Loucy (cell line): ENCODE measurements around the gene TNNI3K.

Experiments used
- H2AFZ ChIP-seq: fragments of 200-600 bp; sonication (generic); 2 replicates; pipeline ENCODE4 v1.6.0; 2016; ENCODE audit warnings: antibody characterized with exemption, mild to moderate bottlenecking, low read length, moderate library complexity
- H3F3A ChIP-seq: fragments of 200-600 bp; 2 replicates; pipeline ENCODE4 v1.6.0; 2016; ENCODE audit warnings: antibody characterized with exemption, low read depth, mild to moderate bottlenecking
- H3K27me3 ChIP-seq: fragments of 200-600 bp; sonication (generic); 2 replicates; pipeline ENCODE4 v1.6.1; 2014; ENCODE audit warnings: low read length, mild to moderate bottlenecking; ENCODE audit not compliant: insufficient read depth, poor library complexity, severe bottlenecking
- H3K36me3 ChIP-seq: fragments of 200-600 bp; sonication (generic); 2 replicates; pipeline ENCODE4 v1.6.1; 2016; ENCODE audit warnings: low read length; ENCODE audit not compliant: insufficient read depth
- H3K4me1 ChIP-seq: fragments of 200-600 bp; sonication (generic); 2 replicates; pipeline ENCODE4 v1.5.1; 2014; ENCODE audit warnings: low read length, mild to moderate bottlenecking; ENCODE audit not compliant: insufficient read depth, poor library complexity, severe bottlenecking
- H3K4me2 ChIP-seq: fragments of 200-600 bp; sonication (generic); 2 replicates; pipeline ENCODE4 v1.6.0; 2014; ENCODE audit warnings: antibody characterized with exemption, low read length, low read depth, mild to moderate bottlenecking; ENCODE audit not compliant: poor library complexity, severe bottlenecking
- H3K4me3 ChIP-seq: fragments of 200-600 bp; sonication (generic); 2 replicates; pipeline ENCODE4 v1.5.1; 2014; ENCODE audit warnings: low read length, mild to moderate bottlenecking, mixed read lengths; ENCODE audit not compliant: poor library complexity, severe bottlenecking
- H3K79me2 ChIP-seq: fragments of 200-600 bp; sonication (generic); 2 replicates; pipeline ENCODE4 v1.6.1; 2014; ENCODE audit warnings: low read length; ENCODE audit not compliant: insufficient read depth
- H3K9ac ChIP-seq: fragments of 200-600 bp; sonication (generic); 2 replicates; pipeline ENCODE4 v1.6.0; 2014; ENCODE audit warnings: mild to moderate bottlenecking, low read depth, low read length, moderate library complexity; ENCODE audit not compliant: poor library complexity, severe bottlenecking
- H3K9me2 ChIP-seq: fragments of 200-600 bp; sonication (generic); replicated peaks from 2 replicates; pipeline ENCODE4 v1.6.1; 2016; ENCODE audit warnings: low read depth, low read length, mixed read lengths
- H3K9me3 ChIP-seq: fragments of 200-600 bp; sonication (generic); 2 replicates; pipeline ENCODE4 v1.6.1; 2014; ENCODE audit warnings: mild to moderate bottlenecking, antibody characterized with exemption, low read length, low read depth; ENCODE audit not compliant: insufficient read depth
- H4K20me1 ChIP-seq: fragments of 200-600 bp; sonication (generic); 2 replicates; pipeline ENCODE4 v1.6.0; 2014; ENCODE audit warnings: antibody characterized with exemption, low read length, mild to moderate bottlenecking; ENCODE audit not compliant: insufficient read depth, poor library complexity, severe bottlenecking
- EZH2phosphoT487 ChIP-seq: fragments of 200-600 bp; IDR thresholded peaks from 2 replicates; pipeline ENCODE4 v1.6.1; 2018; ENCODE audit warnings: antibody characterized with exemption, mild to moderate bottlenecking, moderate library complexity, borderline replicate concordance
- TF ChIP-seq, protein P1 (sequence below): fragments of 200-600 bp; sonication (generic); conservative IDR thresholded peaks from 2 replicates; pipeline ENCODE4 v1.5.1; 2014; ENCODE audit warnings: mild to moderate bottlenecking, antibody characterized with exemption, low read length

Gene TNNI3K

DNA sequence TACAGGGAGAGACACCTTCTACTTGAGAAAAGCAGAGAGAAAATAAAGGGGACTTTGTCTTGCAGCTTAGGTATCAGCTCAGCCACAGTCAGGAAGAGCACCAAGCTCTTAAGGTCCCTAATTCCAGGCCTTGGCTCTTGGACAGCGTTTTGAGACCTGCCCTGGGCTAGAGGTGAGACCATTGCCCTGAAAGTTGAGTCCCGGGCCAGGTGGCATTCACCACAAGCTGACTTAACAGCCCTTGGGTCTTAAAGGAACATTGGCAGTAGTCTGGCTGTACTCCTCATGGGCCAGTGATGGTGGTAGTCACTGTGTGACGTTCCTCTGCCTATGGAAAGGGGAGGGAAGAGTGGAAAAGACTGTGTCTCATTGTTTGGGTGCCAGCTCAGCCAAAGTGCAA, 11.7 kb upstream of the TNNI3K start:
- Histone ChIP-seq H3K9ac (no peak overlapping the region), H3K27me3 (no peaks in the 10 kb centered on the region), H3K36me3 (no peaks in the 10 kb centered on the region), H3K4me1 (no peaks in the 10 kb centered on the region), H4K20me1 (no peaks in the 10 kb centered on the region), H3K9me3 (no peaks in the 10 kb centered on the region), H3K79me2 (no peaks in the 10 kb centered on the region), H3K4me2 (no peak overlapping the region), H3K9me2 (no peaks in the 10 kb centered on the region), H2AFZ (no peak overlapping the region), H3K4me3 (no peak overlapping the region), H3F3A (no peaks in the 10 kb centered on the region)
- TF ChIP-seq, protein P1, sequence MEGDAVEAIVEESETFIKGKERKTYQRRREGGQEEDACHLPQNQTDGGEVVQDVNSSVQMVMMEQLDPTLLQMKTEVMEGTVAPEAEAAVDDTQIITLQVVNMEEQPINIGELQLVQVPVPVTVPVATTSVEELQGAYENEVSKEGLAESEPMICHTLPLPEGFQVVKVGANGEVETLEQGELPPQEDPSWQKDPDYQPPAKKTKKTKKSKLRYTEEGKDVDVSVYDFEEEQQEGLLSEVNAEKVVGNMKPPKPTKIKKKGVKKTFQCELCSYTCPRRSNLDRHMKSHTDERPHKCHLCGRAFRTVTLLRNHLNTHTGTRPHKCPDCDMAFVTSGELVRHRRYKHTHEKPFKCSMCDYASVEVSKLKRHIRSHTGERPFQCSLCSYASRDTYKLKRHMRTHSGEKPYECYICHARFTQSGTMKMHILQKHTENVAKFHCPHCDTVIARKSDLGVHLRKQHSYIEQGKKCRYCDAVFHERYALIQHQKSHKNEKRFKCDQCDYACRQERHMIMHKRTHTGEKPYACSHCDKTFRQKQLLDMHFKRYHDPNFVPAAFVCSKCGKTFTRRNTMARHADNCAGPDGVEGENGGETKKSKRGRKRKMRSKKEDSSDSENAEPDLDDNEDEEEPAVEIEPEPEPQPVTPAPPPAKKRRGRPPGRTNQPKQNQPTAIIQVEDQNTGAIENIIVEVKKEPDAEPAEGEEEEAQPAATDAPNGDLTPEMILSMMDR = no peak
- TF ChIP-seq EZH2phosphoT487 = no peak

DNA sequence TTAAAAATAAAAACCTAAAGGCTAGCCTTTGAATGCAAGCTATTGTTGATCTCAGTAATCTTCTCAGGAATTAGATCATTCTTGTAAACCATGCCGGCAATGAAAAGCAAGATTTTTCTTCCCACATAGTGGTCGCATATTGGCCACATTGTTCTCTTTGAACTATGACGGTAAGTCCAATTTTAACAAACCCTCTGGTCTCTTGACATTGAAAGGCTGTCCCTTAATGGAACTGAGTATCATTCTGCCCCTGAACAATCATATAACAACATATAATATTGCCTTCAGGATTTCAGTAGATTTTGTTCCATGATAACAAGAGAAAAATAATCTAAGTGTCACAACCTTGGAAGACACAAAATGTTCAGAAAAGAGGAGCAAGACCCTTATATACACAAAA, 1.3 kb downstream of the TNNI3K start:
- H3K27me3 ChIP-seq = no peaks in the 10 kb centered on the region
- H3K36me3 ChIP-seq = no peaks in the 10 kb centered on the region
- H2AFZ ChIP-seq = no peak overlapping the region
- no peaks in the 10 kb centered on the region for H3F3A ChIP-seq
- no peak overlapping the region for H3K9ac ChIP-seq
- no peaks in the 10 kb centered on the region for H3K79me2 ChIP-seq
- no peaks in the 10 kb centered on the region for H4K20me1 ChIP-seq
- H3K4me1 ChIP-seq = no peaks in the 10 kb centered on the region
- H3K9me3 ChIP-seq = no peaks in the 10 kb centered on the region
- H3K9me2 ChIP-seq = no peaks in the 10 kb centered on the region
- no peak overlapping the region for H3K4me2 ChIP-seq
- no peak for TF ChIP-seq EZH2phosphoT487
- TF ChIP-seq, protein P1 = no peak
- no peak overlapping the region for H3K4me3 ChIP-seq

DNA sequence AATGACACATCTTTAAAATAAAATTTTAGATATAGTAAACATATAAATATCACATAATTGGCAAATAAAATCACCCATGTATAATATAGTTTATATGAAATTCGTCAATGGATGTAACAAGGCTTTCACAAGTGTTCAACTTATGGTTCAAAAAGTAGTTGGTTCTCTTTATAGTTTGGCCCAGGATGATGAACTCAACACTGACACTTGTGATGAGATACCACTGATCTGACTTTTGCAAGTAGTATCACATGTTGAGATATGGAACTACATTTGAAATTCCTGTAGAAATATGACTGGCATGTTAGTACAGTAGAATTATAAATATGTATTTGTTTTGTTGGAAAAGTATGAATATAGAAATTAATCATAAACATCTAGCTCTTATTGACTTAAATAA, 1.8 kb downstream of the TNNI3K start:
- no peak overlapping the region for H3K4me2 ChIP-seq
- H4K20me1 ChIP-seq = no peaks in the 10 kb centered on the region

More for the DNA sequence above, 1.8 kb downstream of the TNNI3K start:
- H3K27me3 ChIP-seq = no peaks in the 10 kb centered on the region
- H3K9me2 ChIP-seq = no peaks in the 10 kb centered on the region
- no peaks in the 10 kb centered on the region for H3F3A ChIP-seq
- H3K36me3 ChIP-seq = no peaks in the 10 kb centered on the region
- no peaks in the 10 kb centered on the region for H3K9me3 ChIP-seq
- TF ChIP-seq, protein P1 = no peak
- TF ChIP-seq EZH2phosphoT487 = no peak
- H2AFZ ChIP-seq = no peak overlapping the region
- no peaks in the 10 kb centered on the region for H3K4me1 ChIP-seq
- H3K79me2 ChIP-seq = no peaks in the 10 kb centered on the region
- no peak overlapping the region for H3K4me3 ChIP-seq
- no peak overlapping the region for H3K9ac ChIP-seq
